ENCODE measurements around the gene ST6GALNAC1.

GRCh38 chr17:76582660-76583059, 60.9 kb downstream of the ST6GALNAC1 start:
- TF ChIP-seq CTCF (IDR thresholded peaks at IDR 0.05) (no peak), POLR2A (IDR thresholded peaks at IDR 0.05) (no peak)
